Urinary bladder (tissue), 4 donors: ENCODE data around the gene C22orf23. TPM values are rescaled to one million over a fixed set of nuclear protein-coding genes. Genes with fewer than 3 reads are reported as not detected.
"Not testable (repeated sequence)": the region's sequence is repeated elsewhere in the genome, so short reads cannot be mapped to it uniquely, and the experiment has no call there.

Source experiments
- DNase-seq: peaks from one replicate; pipeline ENCODE4 v3.0.0-alpha.2; 2015; ENCODE audit errors: extremely low spot score
- H3K27ac ChIP-seq: one replicate; pipeline ENCODE4 v1.5.1; 2013; ENCODE audit warnings: low read depth, mild to moderate bottlenecking, moderate library complexity
- H3K36me3 ChIP-seq: one replicate; pipeline ENCODE4 v1.6.1; 2013; ENCODE audit warnings: mild to moderate bottlenecking, moderate library complexity; ENCODE audit not compliant: insufficient read depth
- H3K4me1 ChIP-seq: one replicate; pipeline ENCODE4 v1.6.1; 2013; ENCODE audit warnings: mild to moderate bottlenecking, moderate library complexity; ENCODE audit not compliant: insufficient read depth
- H3K4me3 ChIP-seq: one replicate; pipeline ENCODE4 v1.5.1; 2013; ENCODE audit warnings: low read depth, low read length
- WGBS: extraction: QIAGEN DNeasy Blood & Tissue Kit; methylation state at CpG from one replicate; pipeline ENCODE4 v1.1.7; 2013; 5-methylcytosine and 5-hydroxymethylcytosine counted together
- polyA plus RNA-seq: library from polyadenylated mRNA; stranded (reverse); fragments of 200-250 nt; gene quantifications from one replicate; pipeline ENCODE4 v1.2.3, GENCODE V29; 2013
- total RNA-seq: library from RNA; depleted of rRNA; stranded (reverse); fragments of >200 nt; gene quantifications from one replicate; pipeline ENCODE4 v1.2.3, GENCODE V29; 2014
- donor health status: healthy with polysubstance abuse.
- donor health status: healthy.

C22orf23 gene
- total and polyA plus RNA-seq, 2 donors = 0.26 to 0.95 TPM

GRCh38 chr22:37954686-37955085 lies 1.3 kb upstream of the C22orf23 start:
- H3K4me1 ChIP-seq = no peaks in the 10 kb centered on the region
- WGBS = 60% methylated on average over 4 of the region's 4 CpGs
- DNase-seq = no peak
- peak overlapping the region; percentile 79 for H3K4me3 ChIP-seq
- H3K36me3 ChIP-seq = no peaks in the 10 kb centered on the region
- no peak overlapping the region for H3K27ac ChIP-seq

GRCh38 chr22:37953062-37953436 lies 352 bp downstream of the C22orf23 start:
- Histone ChIP-seq H3K4me3 (peak overlapping the region; percentile 79), H3K36me3 (no peaks in the 10 kb centered on the region), H3K4me1 (no peaks in the 10 kb centered on the region), H3K27ac (no peak overlapping the region)
- under 1% methylated on average over 13 of the region's 13 CpGs for WGBS
- no peak for DNase-seq

- not testable (repeated sequence) for H3K36me3 ChIP-seq, DNase-seq, H3K4me1 ChIP-seq, H3K27ac ChIP-seq
- H3K4me3 ChIP-seq = peak overlapping the region; percentile 79
- 5% methylated on average over 20 of the region's 20 CpGs for WGBS
These were observed 772 bp downstream of the C22orf23 start for GRCh38 chr22:37952629-37953028.

GRCh38 chr22:37951305-37951704 lies 2.1 kb downstream of the C22orf23 start:
- H3K4me1 ChIP-seq = no peaks in the 10 kb centered on the region
- no peaks in the 10 kb centered on the region for H3K36me3 ChIP-seq
- no peak overlapping the region for H3K4me3 ChIP-seq
- DNase-seq = no peak
- 43% methylated on average over 8 of the region's 8 CpGs for WGBS
- H3K27ac ChIP-seq = no peak overlapping the region

GRCh38 chr22:37947142-37947795 lies 6.1 kb downstream of the C22orf23 start:
- H3K4me3 ChIP-seq, H3K36me3 ChIP-seq, H3K27ac ChIP-seq, H3K4me1 ChIP-seq, DNase-seq: not testable (repeated sequence)
- WGBS = 89% methylated on average over 14 of the region's 14 CpGs

GRCh38 chr22:37944423-37944822 lies 9.0 kb downstream of the C22orf23 start:
- H3K36me3 ChIP-seq = not testable (repeated sequence)
- 93% methylated on average over 11 of the region's 11 CpGs for WGBS

GRCh38 chr22:37943825-37944198 lies 9.6 kb downstream of the C22orf23 start:
- Histone ChIP-seq H3K36me3 (peaks cover 5% of the 10 kb centered on the region), H3K27ac (no peak overlapping the region), H3K4me3 (no peak overlapping the region), H3K4me1 (no peaks in the 10 kb centered on the region)
- no peak for DNase-seq
- 91% methylated on average over 7 of the region's 7 CpGs for WGBS

More at GRCh38 chr22:37944423-37944822, 9.0 kb downstream of the C22orf23 start:
- not testable (repeated sequence) for DNase-seq, H3K4me3 ChIP-seq, H3K4me1 ChIP-seq, H3K27ac ChIP-seq

- Histone ChIP-seq H3K4me3 (no peak overlapping the region), H3K4me1 (no peaks in the 10 kb centered on the region), H3K36me3 (peaks cover 5% of the 10 kb centered on the region), H3K27ac (no peak overlapping the region)
- WGBS = 82% methylated on average over 12 of the region's 12 CpGs
- no peak for DNase-seq
These were observed 10.1 kb downstream of the C22orf23 start for GRCh38 chr22:37943136-37943824.

GRCh38 chr22:37942133-37942532 lies 11.3 kb downstream of the C22orf23 start:
- H3K36me3 ChIP-seq = peaks cover 5% of the 10 kb centered on the region
- DNase-seq = no peak
- H3K27ac ChIP-seq = no peak overlapping the region
- WGBS = 93% methylated on average over 8 of the region's 8 CpGs
- no peak overlapping the region for H3K4me3 ChIP-seq
- no peaks in the 10 kb centered on the region for H3K4me1 ChIP-seq

- Histone ChIP-seq H3K4me1 (no peaks in the 10 kb centered on the region), H3K4me3 (no peak overlapping the region), H3K36me3 (peaks cover 7% of the 10 kb centered on the region), H3K27ac (no peak overlapping the region)
- 79% methylated on average over 12 of the region's 12 CpGs for WGBS
- no peak for DNase-seq
These were observed 12.6 kb downstream of the C22orf23 start for GRCh38 chr22:37940698-37941376.

GRCh38 chr22:37933711-37934376 lies 19.6 kb downstream of the C22orf23 start:
- peaks cover 4% of the 10 kb centered on the region for H3K36me3 ChIP-seq
- no peaks in the 10 kb centered on the region for H3K4me1 ChIP-seq
- DNase-seq = no peak
- no peak overlapping the region for H3K4me3 ChIP-seq
- WGBS = 6% methylated on average over 13 of the region's 13 CpGs
- H3K27ac ChIP-seq = peak overlapping the region; percentile 19

GRCh38 chr22:37932821-37933578 lies 20.4 kb downstream of the C22orf23 start:
- H3K4me3 ChIP-seq = no peak overlapping the region
- H3K36me3 ChIP-seq = peaks cover 4% of the 10 kb centered on the region
- peak overlapping the region; percentile 19 for H3K27ac ChIP-seq
- 66% methylated on average over 21 of the region's 21 CpGs for WGBS
- H3K4me1 ChIP-seq = no peaks in the 10 kb centered on the region
- DNase-seq = no peak

GRCh38 chr22:37932401-37932800 lies 21.0 kb downstream of the C22orf23 start:
- Histone ChIP-seq H3K4me3 (no peak overlapping the region), H3K27ac (no peak overlapping the region), H3K36me3 (peaks cover 4% of the 10 kb centered on the region), H3K4me1 (no peaks in the 10 kb centered on the region)
- no peak for DNase-seq
- 84% methylated on average over 10 of the region's 10 CpGs for WGBS
